B cell (primary cell): ENCODE data around the gene CTLA4. TPM values are rescaled to one million over a fixed set of nuclear protein-coding genes. Genes with fewer than 3 reads are reported as not detected.

Experiments used
- ATAC-seq: fragments of 200-7000 bp; cut with Tn5 transposase; one replicate; pipeline ENCODE4 v1.10.0; 2021; ENCODE audit warnings: low read depth, mild to moderate bottlenecking, moderate number of reproducible peaks, moderate library complexity
- CTCF ChIA-PET: fragments of 350-600 bp; sonication (Branson Sonifier 250); formaldehyde crosslinking; loops from one replicate; lab custom pipeline; 2021; ENCODE audit warnings: antibody characterized with exemption, inconsistent platforms; lab: Charles Lee
- POLR2A ChIA-PET: fragments of 350-600 bp; sonication (Branson Sonifier 250); formaldehyde crosslinking; loops from one replicate; lab custom pipeline; 2021; ENCODE audit warnings: antibody characterized with exemption; lab: Charles Lee
- DNase-seq: peaks from one replicate; pipeline ENCODE4 v3.0.0; 2013
- H2AFZ ChIP-seq: 2 replicates; pipeline ENCODE4 v1.6.1; 2012; ENCODE audit warnings: mild to moderate bottlenecking, low read depth, low read length; ENCODE audit not compliant: insufficient read depth, poor library complexity, severe bottlenecking
- H3K27ac ChIP-seq, 2 donors: 1 replicate in 1 of 2; 2 replicates in 1 of 2; pipeline ENCODE4 v1.5.1; 2012 to 2013; ENCODE audit warnings: low read length in 2 of 2, mild to moderate bottlenecking in 2 of 2, moderate library complexity in 1 of 2
- H3K27me3 ChIP-seq, 4 experiments: fragments of 200-600 bp in 1 of 4; sonication (generic) in 1 of 4; replicated peaks in 1 of 4; 1 replicate in 2 of 4; 2 replicates in 2 of 4; pipeline versions ENCODE4 v1.6.1 to v1.7.0; 2013 to 2016; ENCODE audit warnings: low read length in 3 of 4, mild to moderate bottlenecking in 2 of 4, mixed read lengths in 1 of 4, moderate library complexity in 1 of 4; ENCODE audit not compliant: insufficient read depth in 4 of 4, control insufficient read depth in 3 of 4; ENCODE audit errors: control extremely low read depth in 1 of 4
- H3K36me3 ChIP-seq, 2 experiments: replicated peaks in 1 of 2; 1 replicate in 1 of 2; 2 replicates in 1 of 2; pipeline versions ENCODE4 v1.6.1 to v1.7.1; 2013; ENCODE audit warnings: low read length in 1 of 2; ENCODE audit not compliant: insufficient read depth in 2 of 2, control insufficient read depth in 1 of 2; ENCODE audit errors: control extremely low read depth in 1 of 2, extremely low read depth in 1 of 2
- H3K4me1 ChIP-seq, 2 donors: fragments of 200-600 bp in 1 of 2; sonication (generic) in 1 of 2; 1 replicate in 1 of 2; 2 replicates in 1 of 2; pipeline versions ENCODE4 v1.5.1 to v1.6.1; 2013 to 2017; ENCODE audit warnings: low read length in 2 of 2; ENCODE audit not compliant: control insufficient read depth in 2 of 2, insufficient read depth in 2 of 2
- H3K4me2 ChIP-seq: replicated peaks from 2 replicates; pipeline ENCODE3; 2012; ENCODE audit warnings: mild to moderate bottlenecking, low read depth, low read length; ENCODE audit not compliant: poor library complexity, severe bottlenecking
- H3K4me3 ChIP-seq, 5 experiments: fragments of 200-600 bp in 1 of 5; sonication (generic) in 1 of 5; 1 replicate in 3 of 5; 2 replicates in 2 of 5; pipeline versions ENCODE4 v1.5.1 to v1.7.0; 2011 to 2016; ENCODE audit warnings: low read length in 4 of 5, mild to moderate bottlenecking in 4 of 5, low read depth in 2 of 5, control low read depth in 1 of 5, moderate library complexity in 1 of 5; ENCODE audit not compliant: insufficient read depth in 1 of 5; ENCODE audit errors: control extremely low read depth in 1 of 5, extremely low read depth in 1 of 5
- H3K79me2 ChIP-seq: fragments of 200-600 bp; sonication (generic); one replicate; pipeline ENCODE4 v1.6.0; 2016; ENCODE audit warnings: low read length; ENCODE audit not compliant: control insufficient read depth, insufficient read depth
- H3K9ac ChIP-seq: fragments of 200-600 bp; sonication (generic); 2 replicates; pipeline ENCODE4 v1.6.1; 2017; ENCODE audit warnings: mild to moderate bottlenecking, low read length, moderate library complexity
- H3K9me3 ChIP-seq, 3 donors: one replicate each; pipeline versions ENCODE4 v1.6.1 to v1.7.1; 2013; ENCODE audit warnings: low read length in 2 of 3; ENCODE audit not compliant: control insufficient read depth in 2 of 3, insufficient read depth in 1 of 3; ENCODE audit errors: control extremely low read depth in 1 of 3
- H4K20me1 ChIP-seq: 2 replicates; pipeline ENCODE4 v1.6.0; 2012; ENCODE audit warnings: mild to moderate bottlenecking, low read length; ENCODE audit not compliant: insufficient read depth, control insufficient read depth, poor library complexity, severe bottlenecking
- H3K27ac Mint-ChIP-seq: one replicate; pipeline ENCODE4 v1.8.0; 2021; ENCODE audit warnings: mixed read lengths
- H3K27me3 Mint-ChIP-seq: one replicate; pipeline ENCODE4 v1.8.0; 2021; ENCODE audit warnings: mixed read lengths
- H3K4me1 Mint-ChIP-seq: one replicate; pipeline ENCODE4 v1.8.0; 2021; ENCODE audit warnings: mixed read lengths
- H3K4me3 Mint-ChIP-seq: one replicate; pipeline ENCODE4 v1.8.0; 2021; ENCODE audit warnings: mixed read lengths
- H3K9me3 Mint-ChIP-seq: one replicate; pipeline ENCODE4 v1.8.0; 2022; ENCODE audit warnings: mixed read lengths; ENCODE audit not compliant: insufficient read depth
- CTCF ChIP-seq: fragments of 200-600 bp; IDR thresholded peaks from one replicate; pipeline ENCODE4 v1.8.0; 2022; ENCODE audit warnings: antibody characterized with exemption, mild to moderate bottlenecking
- EZH2 ChIP-seq: IDR thresholded peaks from 2 replicates; pipeline ENCODE4 v1.6.1; 2012; ENCODE audit warnings: borderline replicate concordance, low read depth, mild to moderate bottlenecking, moderate library complexity, low read length; ENCODE audit not compliant: insufficient read depth, poor library complexity, severe bottlenecking
- WGBS: methylation state at CpG from one replicate; pipeline ENCODE4 v1.1.5; 2013; ENCODE audit warnings: missing lambda C conversion rate; ENCODE audit not compliant: insufficient coverage; 5-methylcytosine and 5-hydroxymethylcytosine counted together
- intact Hi-C: fragments of 100-400 bp; cut with micrococcal nuclease; formaldehyde crosslinking; loops from one replicate; pipeline ENCODE4 v1.10.0; 2022
- polyA plus RNA-seq: library from polyadenylated mRNA; depleted of rRNA; stranded (reverse); fragments of >200 nt; gene quantifications from 2 replicates; pipeline ENCODE4 v1.2.3, GENCODE V29; 2012
- total RNA-seq, 2 donors: library from RNA; stranded (reverse); fragments of 120-200 nt in 1 of 2; gene quantifications; 1 replicate in 1 of 2; 2 replicates in 1 of 2; pipeline versions ENCODE4 v1.2.3 to v1.2.4, GENCODE V29; 2013 to 2022

CTLA4 gene
- total and polyA plus RNA-seq, 2 donors (not counting 1 experiment from before 2014, with no cell fraction given) = 0.30 TPM; not detected in 1

GRCh38 chr2:203882551-203882950 lies 15.0 kb downstream of the CTLA4 start:
- Histone ChIP-seq H3K27ac (no peak overlapping the region), H2AFZ (no peak overlapping the region), H3K4me3 (no peak overlapping the region), H3K9me3 (no peaks in the 10 kb centered on the region), H3K27me3 (no peaks in the 10 kb centered on the region), H3K79me2 (no peaks in the 10 kb centered on the region), H3K9ac (no peak overlapping the region), H4K20me1 (no peaks in the 10 kb centered on the region), H3K36me3 (no peaks in the 10 kb centered on the region), H3K4me1 (no peaks in the 10 kb centered on the region), H3K4me2 (no peak overlapping the region)
- POLR2A ChIA-PET = no interaction called here
- Mint-ChIP-seq H3K4me3 (no peak overlapping the region), H3K27me3 (peaks cover 22% of the 10 kb centered on the region), H3K4me1 (no peaks in the 10 kb centered on the region), H3K9me3 (no peaks in the 10 kb centered on the region), H3K27ac (no peak overlapping the region)
- ATAC-seq = no peak
- no peak for TF ChIP-seq EZH2
- no peak for TF ChIP-seq CTCF
- no peak for DNase-seq
- CTCF ChIA-PET = no interaction called here
- intact Hi-C loops = no loop called here
- WGBS = no CpG with 5 or more reads among the region's 1 CpG

DNA sequence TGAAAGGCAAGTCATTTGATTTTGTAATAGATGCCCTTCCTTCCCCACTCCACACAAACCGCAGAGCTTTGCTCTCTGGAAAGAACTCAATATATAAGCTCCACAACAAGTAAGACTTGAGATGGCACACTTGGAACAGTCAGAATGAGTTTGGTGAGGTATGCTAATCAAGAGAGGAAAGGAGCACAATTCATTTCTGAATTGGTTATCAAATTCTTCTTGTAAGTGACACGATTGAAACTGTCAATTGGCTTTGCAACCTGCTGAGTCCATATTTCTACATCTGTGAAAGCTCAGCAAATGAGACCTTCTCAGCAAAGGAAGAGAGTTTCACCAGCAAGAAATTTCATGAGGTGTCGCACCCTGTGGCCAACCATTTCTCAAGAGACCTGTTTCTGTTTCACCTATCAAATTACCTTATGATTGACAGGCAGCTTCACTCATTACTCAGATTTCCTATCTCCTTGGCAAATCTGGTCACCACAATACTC lies 19.1 kb downstream of the CTLA4 start:
- no peak for DNase-seq
- Histone ChIP-seq H3K9ac (no peak overlapping the region), H4K20me1 (no peaks in the 10 kb centered on the region), H3K36me3 (no peaks in the 10 kb centered on the region), H3K4me2 (no peak overlapping the region), H3K4me1 (no peaks in the 10 kb centered on the region), H3K79me2 (no peaks in the 10 kb centered on the region), H3K4me3 (no peak overlapping the region), H3K9me3 (no peaks in the 10 kb centered on the region), H2AFZ (no peak overlapping the region), H3K27ac (no peak overlapping the region), H3K27me3 (peaks cover 0 to 4% (median 0%) of the 10 kb centered on the region in 4 experiments)
- no peak overlapping the region for H3K4me3 Mint-ChIP-seq
- no peaks in the 10 kb centered on the region for H3K4me1 Mint-ChIP-seq
- H3K9me3 Mint-ChIP-seq = no peaks in the 10 kb centered on the region
- POLR2A ChIA-PET = no interaction called here
- no peak overlapping the region for H3K27ac Mint-ChIP-seq
- intact Hi-C loops = no loop called here
- 88% methylated on average over 2 of the region's 3 CpGs for WGBS
- ATAC-seq = no peak
- peaks cover 21% of the 10 kb centered on the region for H3K27me3 Mint-ChIP-seq
- TF ChIP-seq CTCF (no peak), EZH2 (no peak)
- CTCF ChIA-PET = no interaction called here
